Endothelial cell of umbilical vein (primary cell): ENCODE results near the gene MIS18A. TPM values are rescaled to one million over a fixed set of nuclear protein-coding genes. Genes with fewer than 3 reads are reported as not detected.

Experiments
- BruUV-seq: library from RNA; stranded (reverse); fragments of 400-500 nt; replicated peaks from 2 replicates; lab custom pipeline; 2021; lab: Mats Ljungman, UMichigan
- CTCF ChIA-PET: fragments of 300-600, 350-600 bp; sonication (Branson Sonifier 250); formaldehyde crosslinking; loops from one replicate; lab custom pipeline; 2021; ENCODE audit warnings: antibody characterized with exemption, inconsistent platforms; lab: Charles Lee
- POLR2A ChIA-PET: fragments of 300-600, 350-600 bp; sonication (Branson Sonifier 250); formaldehyde crosslinking; loops from one replicate; lab custom pipeline; 2021; ENCODE audit warnings: antibody characterized with exemption, inconsistent platforms; lab: Charles Lee
- DNase-seq: peaks from one replicate; pipeline ENCODE4 v3.0.0-alpha.2; 2011; ENCODE audit warnings: low read depth, low spot score
- FAIRE-seq: peaks from 2 replicates; lab custom pipeline; 2011; peaks lifted over from hg19 to GRCh38; lab: Jason Lieb, UNC
- H2AFZ ChIP-seq: 2 replicates; pipeline ENCODE4 v1.6.0; 2012; ENCODE audit warnings: low read depth, low read length, control low read depth, inconsistent platforms
- H3K27ac ChIP-seq: 2 replicates; pipeline ENCODE4 v1.5.1; 2011; ENCODE audit warnings: low read depth, mild to moderate bottlenecking, control low read depth, low read length, moderate library complexity; ENCODE audit not compliant: insufficient read depth
- H3K27me3 ChIP-seq, 2 experiments: 2 replicates each; pipeline versions ENCODE4 v1.6.0 to v1.6.1; 2011; ENCODE audit warnings: low read length in 2 of 2, mixed read lengths in 1 of 2; ENCODE audit not compliant: control insufficient read depth in 2 of 2, insufficient read depth in 2 of 2
- H3K36me3 ChIP-seq, 2 experiments: 2 replicates in 1 of 2; 3 replicates in 1 of 2; pipeline ENCODE4 v1.5.1; 2011; ENCODE audit warnings: low read length in 2 of 2, mild to moderate bottlenecking in 1 of 2, moderate library complexity in 1 of 2; ENCODE audit not compliant: control insufficient read depth in 2 of 2, insufficient read depth in 2 of 2; ENCODE audit errors: extremely low read depth in 1 of 2
- H3K4me1 ChIP-seq: 3 replicates; pipeline ENCODE4 v1.5.1; 2011; ENCODE audit warnings: mild to moderate bottlenecking, low read length; ENCODE audit not compliant: control insufficient read depth, insufficient read depth; ENCODE audit errors: extremely low read depth
- H3K4me2 ChIP-seq: 2 replicates; pipeline ENCODE4 v1.6.1; 2011; ENCODE audit warnings: low read length, control low read depth, mixed read lengths; ENCODE audit not compliant: insufficient read depth
- H3K4me3 ChIP-seq, 3 experiments: fragments of 200-600 bp in 1 of 3; sonication (generic), shearing (Covaris generic) in 1 of 3; replicated peaks in 1 of 3; 2 replicates each; pipeline ENCODE4 v1.5.1; 2011 to 2016; ENCODE audit warnings: control low read depth in 3 of 3, low read length in 3 of 3, mild to moderate bottlenecking in 2 of 3, inconsistent platforms in 1 of 3, low read depth in 1 of 3, moderate library complexity in 1 of 3; ENCODE audit not compliant: insufficient read depth in 1 of 3
- H3K79me2 ChIP-seq: 2 replicates; pipeline ENCODE4 v1.6.0; 2012; ENCODE audit warnings: low read length, inconsistent platforms; ENCODE audit not compliant: control insufficient read depth, insufficient read depth
- H3K9ac ChIP-seq: replicated peaks from 2 replicates; pipeline ENCODE3; 2011; ENCODE audit warnings: low read length, control low read depth; ENCODE audit not compliant: insufficient read depth; ENCODE audit errors: extremely low read depth
- H3K9me1 ChIP-seq: replicated peaks from 3 replicates; pipeline ENCODE4 v1.6.0; 2011; ENCODE audit warnings: mild to moderate bottlenecking, low read length; ENCODE audit not compliant: control insufficient read depth, insufficient read depth; ENCODE audit errors: extremely low read depth
- H3K9me3 ChIP-seq: replicated peaks from 2 replicates; pipeline ENCODE4 v1.5.1; 2012; ENCODE audit warnings: low read length, inconsistent platforms; ENCODE audit not compliant: control insufficient read depth, insufficient read depth
- H4K20me1 ChIP-seq: replicated peaks from 2 replicates; pipeline ENCODE3; 2011; ENCODE audit warnings: mild to moderate bottlenecking, low read length; ENCODE audit not compliant: control insufficient read depth, insufficient read depth; ENCODE audit errors: extremely low read depth
- CTCF ChIP-seq, 2 donors: IDR thresholded peaks; 1 replicate in 1 of 2; 2 replicates in 1 of 2; pipeline ENCODE4 v1.5.1; 2011; ENCODE audit warnings: low read length in 2 of 2, mild to moderate bottlenecking in 2 of 2, moderate library complexity in 2 of 2, control low read depth in 1 of 2, inconsistent platforms in 1 of 2, low read depth in 1 of 2; ENCODE audit not compliant: insufficient read depth in 1 of 2; ENCODE audit errors: extremely low read depth in 1 of 2
- EZH2 ChIP-seq: IDR thresholded peaks from 2 replicates; pipeline ENCODE4 v1.6.1; 2012; ENCODE audit warnings: borderline replicate concordance, low read depth, mild to moderate bottlenecking, moderate library complexity, low read length, inconsistent platforms; ENCODE audit not compliant: severe bottlenecking
- FOS ChIP-seq: IDR thresholded peaks from 2 replicates; pipeline ENCODE4 v1.6.1; 2011; ENCODE audit warnings: mild to moderate bottlenecking, low read length, moderate library complexity, borderline replicate concordance; ENCODE audit not compliant: insufficient read depth
- GATA2 ChIP-seq: IDR thresholded peaks from 2 replicates; pipeline ENCODE4 v1.7.0; 2011; ENCODE audit warnings: low read depth, mild to moderate bottlenecking, moderate library complexity, mixed read lengths, low read length; ENCODE audit not compliant: insufficient read length, insufficient read depth
- JUN ChIP-seq: IDR thresholded peaks from 2 replicates; pipeline ENCODE4 v1.6.1; 2011; ENCODE audit warnings: borderline replicate concordance, low read depth; ENCODE audit not compliant: insufficient read length, insufficient read depth
- MAX ChIP-seq: IDR thresholded peaks from 2 replicates; pipeline ENCODE4 v1.6.1; 2011; ENCODE audit not compliant: insufficient read depth, insufficient read length
- MYC ChIP-seq: IDR thresholded peaks from one replicate; pipeline ENCODE4 v1.6.1; 2011; ENCODE audit warnings: mild to moderate bottlenecking, low read depth, low read length
- POLR2A ChIP-seq: IDR thresholded peaks from 2 replicates; pipeline ENCODE4 v1.6.1; 2012; ENCODE audit warnings: low read depth, mild to moderate bottlenecking, control low read depth, low read length
- POLR2AphosphoS5 ChIP-seq: IDR thresholded peaks from 2 replicates; pipeline ENCODE4 v1.6.1; 2012; ENCODE audit warnings: low read depth, mild to moderate bottlenecking, control low read depth, low read length, moderate library complexity; ENCODE audit not compliant: insufficient read depth
- dilution Hi-C: fragments of 300-500 bp; cut with MboI; formaldehyde crosslinking; loops from one replicate; pipeline ENCODE4 v1.15.0; 2019; ENCODE audit warnings: low sequenced_read_pairs; ENCODE audit not compliant: extremely low pct_ligation_motif_present
- intact Hi-C: fragments of 100-400 bp; cut with micrococcal nuclease; formaldehyde crosslinking; loops from one replicate; pipeline ENCODE4 v1.10.0; 2022
- polyA plus RNA-seq, 4 experiments: library from polyadenylated mRNA; depleted of rRNA in 3 of 4; stranded (reverse) in 3 of 4; unstranded in 1 of 4; fragments of >200 nt; gene quantifications; 2 replicates each; pipeline versions ENCODE4 v1.2.1 to v1.2.3, GENCODE V29; 2011 to 2012; ENCODE audit warnings: missing spikeins in 1 of 4
- total RNA-seq: library from RNA; stranded (reverse); gene quantifications from 2 replicates; pipeline ENCODE4 v1.2.3, GENCODE V29; 2021

The MIS18A gene
- total and polyA plus RNA-seq, 2 donors (not counting 3 experiments of a cell fraction or from before 2014, with no cell fraction given), result 7.9 to 19.7 TPM

- DNase-seq (no peak), FAIRE-seq (no peak)
- H3K79me2 ChIP-seq, result no peaks in the 10 kb centered on the region
- intact Hi-C loops (no loop called here), dilution Hi-C loops (no loop called here)
- no peak for TF ChIP-seq EZH2
- TF ChIP-seq FOS, result no peak
- TF ChIP-seq POLR2A, result no peak
- no peak for TF ChIP-seq POLR2AphosphoS5
- no peak for TF ChIP-seq JUN
- no peak for TF ChIP-seq MYC
- TF ChIP-seq GATA2, result no peak
- no peak for TF ChIP-seq MAX
- no peak for TF ChIP-seq CTCF (IDR thresholded peaks at IDR 0.05; ENCODE audit: extremely low read depth in 1 of 2, insufficient read depth in 1 of 2, low read depth in 1 of 2, low read length in 2 of 2)
- no peak overlapping the region for H3K9ac ChIP-seq
- no peak overlapping the region for H3K4me3 ChIP-seq
- no peaks in the 10 kb centered on the region for H3K9me3 ChIP-seq
- H3K4me1 ChIP-seq, result no peaks in the 10 kb centered on the region
- CTCF ChIA-PET, result no interaction called here
- H2AFZ ChIP-seq, result no peak overlapping the region
- H3K9me1 ChIP-seq, result no peaks in the 10 kb centered on the region
- peaks cover 38 to 59% of the 10 kb centered on the region in 2 experiments for H3K36me3 ChIP-seq
- no peaks in the 10 kb centered on the region for H4K20me1 ChIP-seq
- POLR2A ChIA-PET, result no interaction called here
- H3K4me2 ChIP-seq, result no peak overlapping the region
- H3K27me3 ChIP-seq, result no peaks in the 10 kb centered on the region
- no peak overlapping the region for H3K27ac ChIP-seq
- no TSS peak for BruUV-seq
Observed at GRCh38 chr21:32321480-32321879, 42.6 kb upstream of the MIS18A start.
